ENCODE results near the gene AP5S1. TPM values are rescaled to one million over a fixed set of nuclear protein-coding genes. Genes with fewer than 3 reads are reported as not detected.

AP5S1 gene
- total and polyA plus RNA-seq, 2 of the 13 experiments (the other 11 are each of a cell fraction or from before 2014, with no cell fraction given): 7.9 to 23.2 TPM

DNA sequence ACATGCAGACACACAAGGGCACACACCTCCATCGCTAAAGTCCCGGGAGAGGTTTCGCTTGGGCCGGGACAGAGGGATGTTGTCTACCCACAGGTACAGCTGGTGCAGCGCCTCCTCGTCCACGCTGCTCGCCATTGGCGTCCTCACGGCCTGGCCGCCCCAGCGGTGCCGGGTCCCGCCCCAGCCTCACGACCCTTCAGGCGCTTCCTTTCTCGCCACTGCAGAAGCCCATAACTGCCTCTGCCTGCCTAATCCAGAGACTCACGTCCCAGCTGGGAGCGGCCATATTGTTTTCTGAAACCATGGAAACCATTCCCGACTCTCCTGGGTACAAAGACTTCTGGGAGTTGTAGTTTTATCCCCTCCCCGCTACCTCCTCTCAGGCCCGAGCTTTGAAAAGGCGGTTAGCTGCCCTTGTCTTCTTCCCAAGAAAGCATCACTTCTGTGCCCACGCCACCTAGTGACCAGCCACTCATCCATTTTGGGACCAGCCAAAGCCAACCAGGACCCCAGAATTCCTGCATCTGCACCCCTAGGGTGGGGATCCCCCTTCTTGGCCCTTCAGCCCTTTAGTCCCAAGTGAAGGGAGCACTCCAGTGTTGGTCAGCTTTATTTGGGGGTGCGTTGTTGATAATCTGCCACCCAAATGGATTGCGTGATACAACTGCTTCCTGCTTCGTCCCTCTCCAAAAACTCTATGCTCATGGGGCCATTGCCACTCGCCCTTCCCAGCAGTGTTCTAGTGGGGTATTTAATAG is 39.0 kb upstream of the AP5S1 start, which contains the start of gene SPEF1 (continued):
- TF ChIP-seq, protein P1, sequence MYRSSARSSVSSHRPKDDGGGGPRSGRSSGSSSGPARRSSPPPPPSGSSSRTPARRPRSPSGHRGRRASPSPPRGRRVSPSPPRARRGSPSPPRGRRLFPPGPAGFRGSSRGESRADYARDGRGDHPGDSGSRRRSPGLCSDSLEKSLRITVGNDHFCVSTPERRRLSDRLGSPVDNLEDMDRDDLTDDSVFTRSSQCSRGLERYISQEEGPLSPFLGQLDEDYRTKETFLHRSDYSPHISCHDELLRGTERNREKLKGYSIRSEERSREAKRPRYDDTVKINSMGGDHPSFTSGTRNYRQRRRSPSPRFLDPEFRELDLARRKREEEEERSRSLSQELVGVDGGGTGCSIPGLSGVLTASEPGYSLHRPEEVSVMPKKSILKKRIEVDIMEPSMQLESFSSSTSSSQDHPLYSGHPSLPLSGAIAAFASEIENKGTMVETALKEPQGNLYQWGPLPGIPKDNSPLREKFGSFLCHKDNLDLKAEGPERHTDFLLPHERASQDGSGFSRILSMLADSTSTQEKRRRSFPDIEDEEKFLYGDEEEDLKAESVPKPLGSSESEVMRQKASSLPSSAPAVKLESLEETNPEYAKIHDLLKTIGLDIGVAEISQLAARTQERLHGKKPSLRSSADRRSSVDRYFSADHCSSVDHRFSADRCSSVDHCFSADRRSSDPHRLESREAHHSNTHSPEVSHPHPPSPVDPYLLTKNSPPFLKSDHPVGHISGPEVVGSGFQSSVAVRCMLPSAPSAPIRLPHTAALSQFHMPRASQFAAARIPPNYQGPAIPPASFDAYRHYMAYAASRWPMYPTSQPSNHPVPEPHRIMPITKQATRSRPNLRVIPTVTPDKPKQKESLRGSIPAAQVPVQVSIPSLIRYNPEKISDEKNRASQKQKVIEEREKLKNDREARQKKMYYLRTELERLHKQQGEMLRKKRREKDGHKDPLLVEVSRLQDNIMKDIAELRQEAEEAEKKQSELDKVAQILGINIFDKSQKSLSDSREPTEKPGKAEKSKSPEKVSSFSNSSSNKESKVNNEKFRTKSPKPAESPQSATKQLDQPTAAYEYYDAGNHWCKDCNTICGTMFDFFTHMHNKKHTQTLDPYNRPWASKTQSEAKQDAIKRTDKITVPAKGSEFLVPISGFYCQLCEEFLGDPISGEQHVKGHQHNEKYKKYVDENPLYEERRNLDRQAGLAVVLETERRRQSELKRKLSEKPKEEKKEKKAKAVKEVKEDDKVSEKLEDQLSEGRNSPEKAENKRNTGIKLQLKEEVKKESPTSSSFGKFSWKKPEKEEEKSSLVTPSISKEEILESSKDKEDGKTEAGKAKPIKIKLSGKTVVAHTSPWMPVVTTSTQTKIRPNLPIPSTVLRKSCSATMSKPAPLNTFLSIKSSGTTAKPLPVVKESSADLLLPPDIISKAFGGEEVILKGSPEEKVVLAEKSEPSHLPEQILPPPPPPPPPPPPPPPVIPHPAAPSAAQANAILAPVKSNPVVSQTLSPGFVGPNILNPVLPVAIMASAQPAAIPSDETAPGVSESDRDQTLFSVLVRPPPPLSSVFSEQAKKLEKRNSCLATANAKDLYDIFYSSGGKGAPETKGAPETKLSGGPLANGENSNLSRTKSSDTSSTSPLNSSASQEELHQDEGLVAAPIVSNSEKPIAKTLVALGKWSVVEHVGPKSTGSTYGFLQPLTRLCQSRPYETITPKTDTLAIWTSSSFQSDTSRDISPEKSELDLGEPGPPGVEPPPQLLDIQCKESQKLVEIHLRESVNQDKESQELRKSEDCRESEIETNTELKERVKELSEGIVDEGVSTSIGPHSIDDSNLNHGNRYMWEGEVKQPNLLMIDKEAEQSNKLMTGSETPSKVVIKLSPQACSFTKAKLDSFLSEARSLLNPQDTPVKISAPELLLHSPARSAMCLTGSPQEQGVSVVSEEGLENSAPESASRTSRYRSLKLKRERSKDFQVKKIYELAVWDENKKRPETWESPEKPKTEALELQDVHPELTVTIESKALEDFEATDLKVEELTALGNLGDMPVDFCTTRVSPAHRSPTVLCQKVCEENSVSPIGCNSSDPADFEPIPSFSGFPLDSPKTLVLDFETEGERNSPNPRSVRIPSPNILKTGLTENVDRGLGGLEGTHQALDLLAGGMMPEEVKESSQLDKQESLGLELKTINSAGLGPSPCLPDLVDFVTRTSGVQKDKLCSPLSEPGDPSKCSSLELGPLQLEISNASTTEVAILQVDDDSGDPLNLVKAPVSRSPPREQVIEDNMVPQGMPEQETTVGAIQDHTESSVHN (CRISPR knock-in tag; IDR thresholded peaks at IDR 0.05): peak; percentile 71; the same call in 1 of the 2 replicates
- TF ChIP-seq IKZF1 (IDR thresholded peaks at IDR 0.05) (no peak), EZH2 (conservative IDR thresholded peaks at IDR 0.05; ENCODE audit: low read depth, low read length) (no peak), ELF1 (CRISPR knock-in tag; IDR thresholded peaks at IDR 0.05) (no peak), ZNF382 (CRISPR knock-in tag; IDR thresholded peaks at IDR 0.05; ENCODE audit: borderline replicate concordance) (no peak), TMF1 (CRISPR knock-in tag; IDR thresholded peaks at IDR 0.05; ENCODE audit: low read depth) (peak; percentile 40; the same call in 1 of the 2 replicates), ARNT (IDR thresholded peaks at IDR 0.05) (no peak), HNF4G (IDR thresholded peaks at IDR 0.05; ENCODE audit: borderline replicate concordance, low read depth, low read length) (no peak), HNF4G (CRISPR knock-in tag; IDR thresholded peaks at IDR 0.05; ENCODE audit: borderline replicate concordance, low read depth) (0 out of 2 replicates have a peak, but pooled peaks have one; percentile 30)
- TF ChIP-seq, protein P2, sequence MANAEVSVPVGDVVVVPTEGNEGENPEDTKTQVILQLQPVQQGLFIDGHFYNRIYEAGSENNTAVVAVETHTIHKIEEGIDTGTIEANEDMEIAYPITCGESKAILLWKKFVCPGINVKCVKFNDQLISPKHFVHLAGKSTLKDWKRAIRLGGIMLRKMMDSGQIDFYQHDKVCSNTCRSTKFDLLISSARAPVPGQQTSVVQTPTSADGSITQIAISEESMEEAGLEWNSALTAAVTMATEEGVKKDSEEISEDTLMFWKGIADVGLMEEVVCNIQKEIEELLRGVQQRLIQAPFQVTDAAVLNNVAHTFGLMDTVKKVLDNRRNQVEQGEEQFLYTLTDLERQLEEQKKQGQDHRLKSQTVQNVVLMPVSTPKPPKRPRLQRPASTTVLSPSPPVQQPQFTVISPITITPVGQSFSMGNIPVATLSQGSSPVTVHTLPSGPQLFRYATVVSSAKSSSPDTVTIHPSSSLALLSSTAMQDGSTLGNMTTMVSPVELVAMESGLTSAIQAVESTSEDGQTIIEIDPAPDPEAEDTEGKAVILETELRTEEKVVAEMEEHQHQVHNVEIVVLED (CRISPR knock-in tag; IDR thresholded peaks at IDR 0.05; ENCODE audit: borderline replicate concordance): peak; percentile 64; the same call in 1 of the 2 replicates
- TF ChIP-seq, protein P3, sequence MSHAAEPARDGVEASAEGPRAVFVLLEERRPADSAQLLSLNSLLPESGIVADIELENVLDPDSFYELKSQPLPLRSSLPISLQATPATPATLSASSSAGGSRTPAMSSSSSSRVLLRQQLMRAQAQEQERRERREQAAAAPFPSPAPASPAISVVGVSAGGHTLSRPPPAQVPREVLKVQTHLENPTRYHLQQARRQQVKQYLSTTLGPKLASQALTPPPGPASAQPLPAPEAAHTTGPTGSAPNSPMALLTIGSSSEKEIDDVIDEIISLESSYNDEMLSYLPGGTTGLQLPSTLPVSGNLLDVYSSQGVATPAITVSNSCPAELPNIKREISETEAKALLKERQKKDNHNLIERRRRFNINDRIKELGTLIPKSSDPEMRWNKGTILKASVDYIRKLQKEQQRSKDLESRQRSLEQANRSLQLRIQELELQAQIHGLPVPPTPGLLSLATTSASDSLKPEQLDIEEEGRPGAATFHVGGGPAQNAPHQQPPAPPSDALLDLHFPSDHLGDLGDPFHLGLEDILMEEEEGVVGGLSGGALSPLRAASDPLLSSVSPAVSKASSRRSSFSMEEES (CRISPR knock-in tag; IDR thresholded peaks at IDR 0.05): no peak
- TF ChIP-seq, protein P4, sequence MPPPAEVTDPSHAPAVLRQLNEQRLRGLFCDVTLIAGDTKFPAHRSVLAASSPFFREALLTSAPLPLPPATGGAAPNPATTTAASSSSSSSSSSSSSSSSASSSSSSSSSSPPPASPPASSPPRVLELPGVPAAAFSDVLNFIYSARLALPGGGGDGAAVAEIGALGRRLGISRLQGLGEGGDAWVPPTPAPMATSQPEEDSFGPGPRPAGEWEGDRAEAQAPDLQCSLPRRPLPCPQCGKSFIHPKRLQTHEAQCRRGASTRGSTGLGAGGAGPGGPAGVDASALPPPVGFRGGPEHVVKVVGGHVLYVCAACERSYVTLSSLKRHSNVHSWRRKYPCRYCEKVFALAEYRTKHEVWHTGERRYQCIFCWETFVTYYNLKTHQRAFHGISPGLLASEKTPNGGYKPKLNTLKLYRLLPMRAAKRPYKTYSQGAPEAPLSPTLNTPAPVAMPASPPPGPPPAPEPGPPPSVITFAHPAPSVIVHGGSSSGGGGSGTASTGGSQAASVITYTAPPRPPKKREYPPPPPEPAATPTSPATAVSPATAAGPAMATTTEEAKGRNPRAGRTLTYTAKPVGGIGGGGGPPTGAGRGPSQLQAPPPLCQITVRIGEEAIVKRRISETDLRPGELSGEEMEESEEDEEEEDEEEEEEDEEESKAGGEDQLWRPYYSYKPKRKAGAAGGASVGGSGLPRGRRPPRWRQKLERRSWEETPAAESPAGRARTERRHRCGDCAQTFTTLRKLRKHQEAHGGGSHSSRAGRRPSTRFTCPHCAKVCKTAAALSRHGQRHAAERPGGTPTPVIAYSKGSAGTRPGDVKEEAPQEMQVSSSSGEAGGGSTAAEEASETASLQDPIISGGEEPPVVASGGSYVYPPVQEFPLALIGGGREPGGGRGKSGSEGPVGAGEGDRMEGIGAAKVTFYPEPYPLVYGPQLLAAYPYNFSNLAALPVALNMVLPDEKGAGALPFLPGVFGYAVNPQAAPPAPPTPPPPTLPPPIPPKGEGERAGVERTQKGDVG (CRISPR knock-in tag; IDR thresholded peaks at IDR 0.05; ENCODE audit: borderline replicate concordance): peak; percentile 79; the same call in 1 of the 2 replicates
- TF ChIP-seq, protein P5, sequence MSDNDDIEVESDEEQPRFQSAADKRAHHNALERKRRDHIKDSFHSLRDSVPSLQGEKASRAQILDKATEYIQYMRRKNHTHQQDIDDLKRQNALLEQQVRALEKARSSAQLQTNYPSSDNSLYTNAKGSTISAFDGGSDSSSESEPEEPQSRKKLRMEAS (IDR thresholded peaks at IDR 0.05): peak; percentile 67; the same call in 1 of the 2 replicates

All from HepG2 (cell line).